ENCODE results near the gene BTBD7. TPM values are rescaled to one million over a fixed set of nuclear protein-coding genes. Genes with fewer than 3 reads are reported as not detected.

BTBD7 gene
- total RNA-seq, 2 donors from 2014 or later, result 25.2 to 31.4 TPM

DNA sequence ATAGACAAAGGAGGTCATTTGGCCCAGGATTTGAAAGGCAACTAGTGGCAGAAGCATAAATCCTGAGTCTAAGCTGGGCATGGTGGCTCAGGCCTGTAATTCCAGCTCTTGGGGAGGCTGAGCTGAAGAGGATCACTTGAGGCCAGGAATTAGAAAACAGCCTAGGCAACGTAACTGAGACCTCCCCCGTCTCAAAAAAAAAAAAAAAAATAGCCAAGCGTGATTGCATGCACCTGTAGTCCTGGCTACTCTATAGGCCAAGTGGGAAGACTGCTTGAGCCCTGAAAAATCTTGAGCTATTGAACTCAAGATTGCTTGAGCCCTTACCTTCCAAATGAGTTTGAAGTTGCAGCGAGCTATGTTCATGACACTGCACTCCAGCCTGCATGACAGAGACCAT lies 133.8 kb downstream of the BTBD7 start:
- Mint-ChIP-seq H3K27me3 (no peaks in the 10 kb centered on the region), H3K9me3 (no peaks in the 10 kb centered on the region), H3K4me3 (no peak overlapping the region), H3K36me3 (no peaks in the 10 kb centered on the region), H3K4me1 (ENCODE audit: low read depth in 2 of 2) (peaks cover 0 to 2% of the 10 kb centered on the region in 2 donors), H3K27ac (no peak overlapping the region)
- no peak for ATAC-seq
- DNase-seq (ENCODE audit: low spot score), result no peak

DNA sequence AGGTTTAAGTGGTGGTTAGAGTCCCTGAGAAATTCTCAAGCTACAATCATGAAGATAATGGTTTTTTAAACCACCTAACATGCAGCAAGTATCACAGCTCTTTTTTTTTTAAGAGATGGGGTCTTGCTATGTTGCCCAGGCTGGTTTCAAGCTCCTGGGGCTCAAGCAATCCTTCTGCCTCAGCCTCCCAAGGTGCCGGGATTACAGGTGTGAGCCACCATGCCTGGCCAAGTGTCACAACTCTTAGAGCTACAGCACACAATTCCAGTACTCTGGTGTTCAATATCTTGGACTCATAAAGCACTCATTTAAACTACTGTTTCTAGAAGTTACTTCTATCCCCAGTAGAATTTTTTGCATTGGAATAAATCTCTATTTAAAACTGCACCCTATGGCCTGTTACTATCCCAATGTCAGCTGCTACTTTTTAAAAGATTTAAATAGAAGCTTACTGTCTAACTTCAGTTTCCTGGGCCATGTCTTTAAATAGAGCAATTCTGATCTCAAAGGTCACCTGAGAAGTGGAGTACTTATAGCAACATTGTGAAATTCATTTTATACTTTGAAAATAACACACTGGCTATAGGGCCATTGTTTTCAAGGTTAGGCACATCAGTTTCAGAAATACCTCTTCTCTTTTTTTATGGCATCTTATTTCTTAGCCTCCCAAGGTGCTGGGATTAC lies 137.4 kb downstream of the BTBD7 start:
- Mint-ChIP-seq H3K4me1 (ENCODE audit: low read depth in 2 of 2) (no peaks in the 10 kb centered on the region), H3K27me3 (no peaks in the 10 kb centered on the region), H3K27ac (no peak overlapping the region), H3K9me3 (no peaks in the 10 kb centered on the region), H3K4me3 (no peak overlapping the region), H3K36me3 (no peaks in the 10 kb centered on the region)
- DNase-seq (ENCODE audit: low spot score) (no peak), ATAC-seq (no peak)

Other genes with a start within 250 kb of the BTBD7 start
- gene ITPK1, start 217.1 kb downstream of the BTBD7 start, total RNA-seq, result 10 to 100 TPM; 57.9 to 92.1 TPM
- 10 to 100 TPM; 18.3 to 30.2 TPM for gene MOAP1, start 148.1 kb downstream of the BTBD7 start, total RNA-seq
- gene LYSET, start 147.7 kb downstream of the BTBD7 start, total RNA-seq, result 10 to 100 TPM in 1 of 2 donors, 1 to 10 TPM in 1; 8.6 to 11.5 TPM
- gene GON7, start 126.0 kb downstream of the BTBD7 start, total RNA-seq, result 10 to 100 TPM; 12.9 to 15.7 TPM
- gene UBR7, start 125.8 kb downstream of the BTBD7 start, total RNA-seq, result 10 to 100 TPM; 31.7 to 33.1 TPM
- not detected for gene COX8C, start 14.1 kb upstream of the BTBD7 start, total RNA-seq
- gene UNC79, start 97.9 kb upstream of the BTBD7 start, total RNA-seq, result under 1 TPM; 0.02 to 0.06 TPM